HG03039 (cell line): ENCODE results near the gene GLI2.

Experiments used
- ATAC-seq: cut with Tn5 transposase; IDR thresholded peaks from one replicate; pipeline ENCODE4 v1.9.1; 2021; ENCODE audit warnings: mild to moderate bottlenecking, moderate library complexity; ENCODE audit not compliant: unreplicated experiment

The GLI2 gene

DNA sequence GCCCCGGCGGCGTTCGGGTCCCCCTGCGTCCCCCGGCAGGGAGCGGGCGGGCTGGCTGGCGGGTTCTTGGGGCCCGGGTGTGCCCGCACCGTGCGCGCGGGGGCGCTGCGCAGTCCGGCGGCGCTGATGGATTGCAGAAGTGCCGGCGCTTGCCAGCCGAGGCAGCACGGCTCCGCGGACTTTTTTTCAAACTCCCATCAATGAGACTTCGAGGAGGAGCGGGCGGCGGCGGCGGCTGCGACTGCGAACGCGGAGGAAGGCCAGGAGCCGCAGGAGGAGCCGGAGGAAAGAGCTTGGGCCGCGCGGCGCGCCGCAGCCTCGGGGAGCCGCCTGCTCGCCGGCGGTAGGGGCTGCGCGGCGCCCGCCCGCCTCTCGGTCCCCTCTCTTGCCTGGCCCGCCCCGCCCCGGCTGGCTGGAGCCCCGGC lies at the start of gene GLI2:
TSS of gene GLI2 (plus strand) at position 123 of the 425 bp plus-strand sequence. CDS start 61,453 bp downstream, outside the sequence.
- ATAC-seq, result no peak

DNA sequence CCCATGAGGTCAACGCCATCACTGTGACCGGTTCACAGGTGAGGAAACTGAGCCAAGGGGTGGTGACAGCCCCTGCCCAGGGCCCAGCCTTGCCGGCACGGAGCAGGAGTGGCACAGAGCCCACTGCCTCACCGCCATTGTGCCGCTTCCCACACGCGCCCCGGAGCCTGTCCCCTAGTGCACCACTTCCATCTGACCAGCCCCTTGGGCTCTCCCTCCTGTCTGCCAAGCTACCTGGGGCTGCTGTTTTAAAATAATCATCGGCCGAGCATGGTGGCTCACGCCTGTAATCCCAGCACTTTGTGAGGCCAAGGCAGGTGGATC lies 49.7 kb upstream of the GLI2 start:
- no peak for ATAC-seq

- ATAC-seq, result no peak
Observed at GRCh38 chr2:120686511-120687168, 49.0 kb upstream of the GLI2 start.

DNA sequence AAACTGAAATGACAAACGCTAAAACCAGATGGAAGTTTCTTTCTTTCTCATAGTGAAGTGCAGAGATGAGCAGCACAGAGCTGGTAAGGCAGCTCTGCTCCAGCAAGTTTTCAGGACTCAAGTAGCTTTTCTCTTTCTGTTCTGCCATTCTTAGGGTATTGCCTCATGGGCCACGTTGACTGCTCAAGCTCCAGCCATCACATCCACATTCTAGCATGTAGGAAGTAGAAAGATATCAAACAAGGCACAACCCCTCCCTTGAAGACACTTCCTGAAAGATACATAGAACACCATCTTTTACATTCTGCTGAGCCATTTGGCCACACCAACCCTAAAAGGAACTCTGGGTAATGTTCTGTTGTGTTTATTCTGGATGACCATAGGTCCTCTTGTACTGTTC lies 48.5 kb upstream of the GLI2 start:
- ATAC-seq, result no peak

DNA sequence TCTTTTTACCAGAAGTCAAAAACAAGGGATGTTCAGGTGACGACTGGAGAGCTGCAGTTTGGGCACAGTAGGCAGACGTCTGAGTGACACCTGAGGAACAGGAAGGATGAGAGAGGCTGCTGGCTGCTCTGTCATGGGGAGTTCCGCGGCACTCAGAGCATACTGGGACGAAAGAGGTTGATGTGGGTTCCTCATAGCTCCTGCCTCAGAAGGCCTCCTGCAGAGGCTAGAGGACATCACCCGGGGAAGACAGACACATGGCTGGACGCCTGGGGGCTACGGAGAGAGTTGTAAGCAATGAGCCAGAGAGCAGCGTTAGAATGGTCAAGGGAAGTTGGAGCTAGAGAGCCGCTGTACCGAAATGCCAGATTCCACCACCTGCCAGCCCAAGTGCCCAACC lies 45.1 kb upstream of the GLI2 start:
- no peak for ATAC-seq

DNA sequence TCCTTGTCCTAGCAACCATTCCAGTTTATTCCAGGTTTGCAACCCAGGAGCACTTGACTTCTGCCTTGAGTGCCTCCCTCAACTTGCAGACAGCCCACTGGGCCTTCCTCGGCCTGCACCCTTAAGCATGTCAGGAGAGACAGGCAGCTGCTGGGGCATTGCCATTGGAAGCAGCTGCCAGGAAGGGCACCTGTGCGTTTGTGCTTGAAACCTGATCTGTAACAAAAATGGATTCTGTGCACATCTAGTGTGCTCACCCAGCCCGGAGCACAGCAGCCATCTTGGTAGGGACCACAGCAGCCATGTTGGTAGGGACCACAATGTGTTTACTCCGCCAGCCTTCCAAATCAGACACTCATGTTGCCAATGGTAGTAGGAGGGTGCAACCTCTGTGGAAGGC lies 44.3 kb upstream of the GLI2 start:
- ATAC-seq, result no peak

GRCh38 chr2:120692691-120693090 lies 43.0 kb upstream of the GLI2 start:
- no peak for ATAC-seq

GRCh38 chr2:120693121-120693520 lies 42.5 kb upstream of the GLI2 start:
- ATAC-seq, result no peak

DNA sequence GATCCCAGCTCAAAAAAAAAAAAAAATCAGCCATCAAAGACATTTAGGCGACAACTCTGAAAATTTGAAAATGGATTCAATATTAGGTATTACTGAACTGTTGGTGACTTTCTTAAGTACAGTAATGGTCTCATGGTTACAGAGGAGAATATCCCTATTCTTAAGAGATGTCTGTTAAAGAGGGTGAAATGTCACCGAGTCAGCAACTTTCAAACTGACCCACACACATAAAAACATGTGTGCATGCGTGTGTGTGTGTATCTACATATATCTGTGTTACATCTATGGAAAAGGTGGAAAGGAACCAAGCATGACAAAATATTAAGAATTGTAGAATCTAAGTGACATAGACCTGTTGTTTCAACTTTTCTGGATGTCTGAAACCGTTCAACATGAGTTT lies 41.6 kb upstream of the GLI2 start:
- no peak for ATAC-seq

DNA sequence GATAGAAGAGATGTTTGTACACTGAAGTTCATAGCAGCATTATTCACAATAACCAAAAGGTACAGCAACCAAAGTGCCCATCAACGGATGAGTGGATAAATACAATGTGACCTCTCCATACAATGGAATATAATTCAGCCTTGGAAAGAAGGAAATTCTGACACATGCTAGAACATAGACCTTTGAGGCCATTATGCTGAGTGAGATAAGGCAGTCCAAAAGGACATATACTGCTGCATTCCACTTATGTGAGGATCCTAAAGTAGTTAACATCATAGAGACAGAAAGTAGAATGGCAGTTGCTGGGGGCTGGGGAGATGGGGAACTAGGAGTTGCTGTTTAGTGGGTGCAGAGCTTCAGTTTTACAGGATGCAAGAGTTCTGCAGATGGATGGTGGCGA lies 38.2 kb upstream of the GLI2 start:
- ATAC-seq, result no peak

DNA sequence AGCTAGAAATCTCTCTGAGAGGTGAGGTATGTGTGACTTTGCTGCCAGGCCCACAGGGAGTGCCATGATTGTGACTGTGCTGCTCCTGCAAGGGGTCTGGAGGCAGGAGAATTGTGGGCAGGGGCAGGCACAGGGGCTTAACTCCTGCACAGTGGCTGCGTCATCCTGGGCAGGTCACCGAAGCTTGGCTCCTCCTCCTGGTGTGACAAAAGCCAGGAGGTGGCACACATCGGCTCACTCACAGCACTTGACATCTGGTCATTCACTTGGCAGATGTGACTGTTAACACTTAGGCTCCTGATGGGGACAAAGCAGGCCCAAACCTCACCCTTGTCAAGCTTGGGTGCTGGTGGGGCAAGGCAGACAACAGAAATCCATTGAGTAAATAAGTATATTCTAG lies 36.4 kb upstream of the GLI2 start:
- ATAC-seq, result no peak

- ATAC-seq, result no peak
Observed at GRCh38 chr2:120700659-120701058, 35.0 kb upstream of the GLI2 start.

- no peak for ATAC-seq
Observed at GRCh38 chr2:120701096-120701495, 34.6 kb upstream of the GLI2 start.

- ATAC-seq, result no peak
Observed at GRCh38 chr2:120701499-120701898, 34.2 kb upstream of the GLI2 start.

- no peak for ATAC-seq
Observed at GRCh38 chr2:120702061-120702460, 33.6 kb upstream of the GLI2 start.

- ATAC-seq, result no peak
Observed at GRCh38 chr2:120702801-120703200, 32.9 kb upstream of the GLI2 start.

DNA sequence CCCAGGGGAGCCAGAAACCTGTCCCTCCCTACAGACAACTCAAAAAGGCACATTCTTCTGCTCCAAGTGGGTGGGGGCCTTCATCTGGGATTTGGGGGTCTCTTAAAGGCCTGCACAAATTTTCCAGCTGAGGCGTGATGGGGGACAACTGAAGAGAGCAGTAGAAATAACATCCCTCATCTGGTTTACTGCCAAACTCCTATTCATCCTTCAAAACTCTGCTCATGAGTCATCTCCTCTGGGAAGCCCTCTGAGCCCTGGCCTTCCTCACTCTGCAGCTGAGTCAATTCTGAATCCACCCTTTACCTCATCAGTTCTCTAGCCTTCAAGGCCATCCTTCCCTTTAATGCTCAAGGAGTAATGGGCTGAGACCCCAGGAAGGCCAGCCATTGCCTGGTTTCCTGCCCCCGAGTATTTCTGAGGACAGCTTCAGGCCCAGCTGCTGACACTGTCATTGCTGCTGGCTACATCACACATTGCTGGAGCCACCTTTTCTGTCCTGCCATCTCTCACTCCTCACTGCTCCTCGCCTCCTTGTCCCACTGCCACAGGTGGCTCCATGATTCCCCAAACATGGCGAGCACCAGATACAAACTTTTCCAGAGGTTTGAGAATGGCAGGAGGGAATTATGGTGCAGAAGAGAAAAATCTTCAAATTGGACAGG lies 32.2 kb upstream of the GLI2 start:
- no peak for ATAC-seq

DNA sequence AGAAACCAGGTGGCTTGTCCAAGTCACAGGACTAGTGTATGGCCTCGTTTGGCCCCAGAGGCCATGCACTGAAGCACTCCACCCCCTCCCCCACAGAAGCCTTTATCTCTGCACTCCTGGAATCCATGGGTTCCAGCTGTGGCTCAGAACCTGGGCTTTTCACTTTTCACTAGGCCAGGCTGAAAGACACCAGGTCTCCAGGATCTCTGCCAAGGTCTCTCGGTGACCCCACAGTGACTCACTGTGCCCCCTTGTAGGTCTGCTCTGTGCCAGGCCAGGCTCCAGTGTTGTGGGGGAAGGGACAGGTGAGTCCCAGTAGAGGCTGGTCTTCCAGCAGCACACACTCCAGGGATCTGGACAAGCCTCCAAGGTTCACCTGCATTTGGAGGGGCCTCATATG lies 31.0 kb upstream of the GLI2 start:
- ATAC-seq, result no peak

GRCh38 chr2:120707816-120708215 lies 27.9 kb upstream of the GLI2 start:
- no peak for ATAC-seq

GRCh38 chr2:120708944-120709607 lies 26.6 kb upstream of the GLI2 start:
- ATAC-seq, result no peak

DNA sequence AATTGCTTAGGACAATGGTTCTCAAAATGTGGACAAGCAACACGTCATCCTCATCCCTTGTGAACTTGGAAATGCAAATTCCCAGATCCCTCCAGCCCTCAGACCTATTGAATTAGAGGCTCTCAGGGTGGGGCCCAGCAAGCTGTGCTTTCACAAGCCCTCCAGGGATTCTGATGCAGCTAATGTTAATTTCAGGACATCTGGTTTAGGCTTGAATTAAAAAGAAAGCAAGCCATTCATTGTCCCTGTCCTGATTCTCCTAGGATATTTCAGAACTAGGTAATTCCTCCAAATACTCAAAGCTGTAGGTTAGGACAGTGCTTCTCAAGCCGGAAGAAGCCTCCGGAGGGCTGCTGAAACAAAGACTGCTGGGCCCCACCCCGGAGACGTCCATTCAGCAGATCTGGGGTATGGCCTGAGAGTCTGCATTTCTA lies 26.0 kb upstream of the GLI2 start:
- ATAC-seq, result no peak

DNA sequence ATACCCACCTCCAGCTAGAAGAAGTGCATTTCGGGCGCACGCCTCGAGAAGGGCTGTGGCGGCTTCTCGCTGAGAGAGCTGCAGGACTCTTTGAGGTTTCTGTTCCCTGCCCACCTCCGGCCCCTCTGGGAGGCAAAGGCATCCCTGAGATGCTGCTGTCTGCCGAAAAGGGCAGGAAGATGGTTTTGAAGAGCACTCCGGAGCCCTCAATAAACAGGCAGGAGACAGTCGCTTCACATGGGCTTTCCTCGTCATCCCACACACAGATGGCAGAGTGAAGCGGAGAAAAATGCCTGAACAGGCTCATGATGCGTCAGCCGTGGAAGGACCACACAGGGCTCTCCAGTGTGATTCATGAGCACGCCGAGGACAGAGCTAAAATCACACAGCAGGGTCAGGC lies 25.4 kb upstream of the GLI2 start:
- no peak for ATAC-seq
